Measurements from ENCODE around the gene CTAGE4. TPM values are rescaled to one million over a fixed set of nuclear protein-coding genes. Genes with fewer than 3 reads are reported as not detected.
"Not testable (repeated sequence)": the region's sequence is repeated elsewhere in the genome, so short reads cannot be mapped to it uniquely, and the experiment has no call there.

Gene CTAGE4
- polyA plus RNA-seq, 1 experiment = not detected

DNA sequence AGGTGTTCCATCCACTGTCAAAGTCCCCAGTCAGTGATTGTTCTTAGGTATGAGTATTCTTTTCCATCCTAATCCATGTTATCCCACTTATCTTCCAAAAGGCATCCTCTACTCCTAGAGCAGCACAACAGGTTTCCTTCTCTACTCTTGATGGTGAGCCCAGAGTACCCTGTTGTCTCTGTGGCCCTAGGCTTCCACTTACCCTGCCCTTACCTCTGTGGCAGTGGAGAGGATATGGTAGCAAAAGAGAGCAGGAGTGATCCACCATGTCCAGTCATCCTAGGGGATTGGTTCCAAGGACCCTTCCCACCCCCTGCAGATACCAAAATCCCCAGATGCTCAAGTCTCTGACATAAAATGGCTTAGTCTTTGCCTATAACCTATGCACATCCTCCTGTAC lies 33.9 kb downstream of the CTAGE4 start:
- H3K9me3 ChIP-seq (ENCODE audit: control insufficient read depth, insufficient read depth, low read length); H3K4me3 ChIP-seq (ENCODE audit: low read depth, low read length); CTCF ChIA-PET; DNase-seq (ENCODE audit: low read depth, low spot score); POLR2A ChIA-PET; H3K27ac ChIP-seq (ENCODE audit: low read depth, low read length); H3K27me3 ChIP-seq (ENCODE audit: control insufficient read depth, insufficient read depth, low read length): not testable (repeated sequence)

DNA sequence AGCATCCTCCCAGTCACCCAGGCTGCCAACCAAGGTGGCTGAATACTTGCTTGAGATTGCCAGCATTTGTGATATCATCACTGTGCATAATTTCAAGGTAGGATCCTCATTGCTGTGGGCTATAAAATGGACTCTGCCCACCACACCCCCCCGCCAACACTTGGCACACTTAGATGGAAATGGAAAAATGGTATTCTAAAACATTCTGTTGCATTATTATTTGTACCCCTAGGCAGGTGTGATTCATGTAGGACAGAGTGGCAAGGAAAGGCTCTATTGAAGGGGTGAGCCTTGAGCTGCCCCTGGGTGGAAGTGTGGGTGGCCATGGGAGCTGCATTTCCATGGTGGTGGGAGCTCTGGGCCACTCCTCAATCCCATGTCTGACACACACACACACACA lies 35.3 kb downstream of the CTAGE4 start:
- CTCF ChIA-PET; H3K9me3 ChIP-seq (ENCODE audit: control insufficient read depth, insufficient read depth, low read length); H3K4me3 ChIP-seq (ENCODE audit: low read depth, low read length); POLR2A ChIA-PET; H3K27me3 ChIP-seq (ENCODE audit: control insufficient read depth, insufficient read depth, low read length); H3K27ac ChIP-seq (ENCODE audit: low read depth, low read length); DNase-seq (ENCODE audit: low read depth, low spot score): not testable (repeated sequence)

DNA sequence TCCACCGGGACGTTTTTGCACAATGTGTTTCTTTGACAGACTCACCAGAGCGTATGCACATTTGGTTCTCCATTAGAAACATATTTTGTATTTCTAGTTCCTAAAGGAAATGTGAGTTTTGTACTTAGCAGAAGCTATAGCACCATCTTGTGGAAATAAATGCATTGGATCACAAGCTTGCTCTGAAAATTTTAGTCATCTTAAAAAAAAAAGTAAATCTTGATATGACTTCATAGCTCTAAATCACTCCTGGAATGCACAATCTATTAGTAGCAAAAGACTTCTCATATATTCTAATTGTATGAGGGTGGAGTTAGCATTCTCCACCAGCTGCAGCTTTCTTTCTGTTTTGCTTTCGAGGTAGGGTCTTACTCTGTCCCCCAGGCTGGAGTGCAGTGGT lies 35.9 kb downstream of the CTAGE4 start:
- H3K4me3 ChIP-seq (ENCODE audit: low read depth, low read length); DNase-seq (ENCODE audit: low read depth, low spot score); H3K9me3 ChIP-seq (ENCODE audit: control insufficient read depth, insufficient read depth, low read length); POLR2A ChIA-PET; H3K27me3 ChIP-seq (ENCODE audit: control insufficient read depth, insufficient read depth, low read length); H3K27ac ChIP-seq (ENCODE audit: low read depth, low read length); CTCF ChIA-PET: not testable (repeated sequence)

DNA sequence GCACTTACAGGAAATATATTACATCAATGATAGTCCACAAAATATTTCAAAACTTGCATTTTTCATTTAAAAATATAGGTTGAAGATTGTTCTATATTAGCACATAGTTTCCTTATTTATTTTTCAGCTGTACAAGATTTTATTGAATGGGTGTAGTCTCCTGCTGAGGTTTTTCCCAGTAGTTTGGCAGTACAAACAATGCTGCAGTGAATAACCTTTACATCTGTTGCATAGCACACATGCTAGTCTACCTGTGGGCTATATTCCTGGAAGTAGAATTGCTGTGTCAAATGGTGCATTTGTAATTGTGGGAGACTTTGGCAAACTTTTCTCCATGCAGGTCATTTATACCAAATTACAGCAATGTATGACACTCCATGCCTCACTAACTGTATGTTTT lies 37.3 kb downstream of the CTAGE4 start:
- DNase-seq (ENCODE audit: low read depth, low spot score); H3K27ac ChIP-seq (ENCODE audit: low read depth, low read length); H3K9me3 ChIP-seq (ENCODE audit: control insufficient read depth, insufficient read depth, low read length); CTCF ChIA-PET; POLR2A ChIA-PET; H3K4me3 ChIP-seq (ENCODE audit: low read depth, low read length); H3K27me3 ChIP-seq (ENCODE audit: control insufficient read depth, insufficient read depth, low read length): not testable (repeated sequence)

DNA sequence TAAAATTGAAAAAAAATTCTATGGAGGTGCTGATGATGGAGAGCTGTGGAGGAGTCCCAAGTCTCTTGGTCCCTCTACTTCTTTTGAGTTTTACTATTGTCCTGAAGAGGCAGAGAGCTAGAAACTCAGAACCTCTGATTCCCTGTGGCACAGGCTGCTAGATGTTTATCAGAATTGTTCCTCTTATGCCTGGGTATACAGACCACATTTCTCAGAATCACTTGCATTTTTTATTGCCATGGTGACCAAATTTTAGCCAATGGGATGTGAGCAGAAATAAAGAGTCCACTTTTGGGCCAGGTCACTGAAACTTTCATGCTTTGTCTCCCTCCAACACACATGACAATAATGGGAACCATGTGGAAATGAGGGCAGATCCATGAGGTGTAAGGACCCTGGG lies 40.4 kb downstream of the CTAGE4 start:
- H3K27ac ChIP-seq (ENCODE audit: low read depth, low read length); H3K4me3 ChIP-seq (ENCODE audit: low read depth, low read length); POLR2A ChIA-PET; H3K27me3 ChIP-seq (ENCODE audit: control insufficient read depth, insufficient read depth, low read length); H3K9me3 ChIP-seq (ENCODE audit: control insufficient read depth, insufficient read depth, low read length); CTCF ChIA-PET; DNase-seq (ENCODE audit: low read depth, low spot score): not testable (repeated sequence)

DNA sequence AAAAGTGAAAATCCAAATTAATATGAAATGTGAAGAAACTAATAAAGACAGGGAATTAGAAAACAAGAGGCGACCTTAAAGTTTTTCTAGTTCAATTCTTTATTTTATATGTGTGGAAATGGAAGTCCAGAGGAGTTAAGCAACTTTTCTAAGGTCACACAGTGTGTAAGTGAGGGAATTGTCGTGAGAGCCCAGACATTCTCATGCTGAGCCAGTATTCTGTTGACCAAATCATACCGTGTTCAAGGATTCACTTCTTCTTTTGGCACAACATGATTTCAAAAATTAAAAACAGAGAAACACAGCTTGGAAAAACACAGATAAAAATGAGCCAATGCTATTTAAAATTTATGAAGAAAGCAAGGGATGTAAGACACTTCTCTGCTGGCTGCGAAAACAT lies 43.6 kb downstream of the CTAGE4 start:
- H3K9me3 ChIP-seq (ENCODE audit: control insufficient read depth, insufficient read depth, low read length); H3K27ac ChIP-seq (ENCODE audit: low read depth, low read length); POLR2A ChIA-PET; H3K27me3 ChIP-seq (ENCODE audit: control insufficient read depth, insufficient read depth, low read length); CTCF ChIA-PET; H3K4me3 ChIP-seq (ENCODE audit: low read depth, low read length); DNase-seq (ENCODE audit: low read depth, low spot score): not testable (repeated sequence)

DNA sequence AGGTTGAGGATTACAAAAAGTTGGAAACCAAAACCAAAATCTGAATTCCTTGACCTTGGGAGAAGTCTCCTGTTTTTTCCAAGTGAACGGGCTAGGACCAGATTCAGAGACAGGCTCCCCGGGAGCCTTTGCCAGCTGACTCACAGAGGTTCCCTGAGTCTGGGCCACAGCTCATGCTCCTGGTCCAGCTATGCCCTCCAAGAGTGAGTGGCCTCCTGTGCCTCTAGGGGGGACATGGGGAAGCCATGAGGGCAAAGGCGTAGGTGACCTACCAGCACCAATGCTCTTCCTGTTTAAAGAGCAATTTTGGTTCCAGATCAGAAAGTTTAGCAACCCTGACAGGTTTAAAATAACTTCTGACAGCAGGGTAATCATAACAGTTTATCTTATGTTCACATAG lies 45.5 kb downstream of the CTAGE4 start:
- DNase-seq (ENCODE audit: low read depth, low spot score); H3K9me3 ChIP-seq (ENCODE audit: control insufficient read depth, insufficient read depth, low read length); CTCF ChIA-PET; POLR2A ChIA-PET; H3K27me3 ChIP-seq (ENCODE audit: control insufficient read depth, insufficient read depth, low read length); H3K4me3 ChIP-seq (ENCODE audit: low read depth, low read length); H3K27ac ChIP-seq (ENCODE audit: low read depth, low read length): not testable (repeated sequence)

DNA sequence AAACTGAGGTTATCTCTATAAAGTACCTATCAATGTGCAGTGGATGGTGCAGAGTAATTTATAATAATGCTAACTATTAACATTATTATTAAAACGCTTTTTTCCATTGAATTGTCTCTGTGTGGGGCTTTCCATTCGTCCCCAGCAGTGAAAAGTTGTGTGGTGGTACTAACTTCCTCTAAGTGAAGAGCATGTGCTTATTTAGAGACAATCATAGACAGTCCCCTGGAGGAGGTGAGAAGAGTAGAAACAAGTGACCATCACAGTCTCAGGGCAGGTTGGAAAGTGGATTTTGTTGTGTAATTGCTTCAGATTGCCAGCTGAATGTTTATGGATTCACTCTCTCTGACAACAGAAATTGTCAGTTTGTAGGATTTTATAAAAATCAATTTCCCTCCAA lies 47.8 kb downstream of the CTAGE4 start:
- H3K27me3 ChIP-seq (ENCODE audit: control insufficient read depth, insufficient read depth, low read length); DNase-seq (ENCODE audit: low read depth, low spot score); POLR2A ChIA-PET; H3K4me3 ChIP-seq (ENCODE audit: low read depth, low read length); H3K27ac ChIP-seq (ENCODE audit: low read depth, low read length); H3K9me3 ChIP-seq (ENCODE audit: control insufficient read depth, insufficient read depth, low read length); CTCF ChIA-PET: not testable (repeated sequence)

DNA sequence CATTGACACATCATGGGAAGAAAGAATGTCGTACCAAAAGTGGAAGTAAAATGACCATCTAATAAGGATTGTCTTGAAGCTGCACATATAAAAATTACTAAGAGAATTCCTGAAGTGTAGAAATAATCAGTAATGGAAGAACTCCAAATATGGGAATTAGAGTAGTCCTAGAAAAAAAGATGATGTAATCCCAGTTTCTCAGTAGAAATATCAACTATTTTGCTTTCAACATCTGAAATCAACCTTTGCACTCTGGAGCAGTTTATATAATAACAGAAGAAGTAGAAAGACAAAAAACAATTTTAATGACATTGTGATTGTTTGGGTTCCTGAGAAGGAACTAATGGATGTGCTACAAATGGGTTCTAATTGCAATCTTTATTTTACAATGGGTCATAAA lies 49.8 kb downstream of the CTAGE4 start:
- POLR2A ChIA-PET; H3K9me3 ChIP-seq (ENCODE audit: control insufficient read depth, insufficient read depth, low read length); H3K4me3 ChIP-seq (ENCODE audit: low read depth, low read length); DNase-seq (ENCODE audit: low read depth, low spot score); H3K27me3 ChIP-seq (ENCODE audit: control insufficient read depth, insufficient read depth, low read length); CTCF ChIA-PET; H3K27ac ChIP-seq (ENCODE audit: low read depth, low read length): not testable (repeated sequence)

Other genes starting within 250 kb of the CTAGE4 start
- not detected in 2 replicates for gene OR2F2, start 248.2 kb upstream of the CTAGE4 start, polyA plus RNA-seq (2011; rRNA removed)
- not detected in 2 replicates for gene OR2F1, start 228.6 kb upstream of the CTAGE4 start, polyA plus RNA-seq (2011; rRNA removed)
- gene OR6B1, start 183.1 kb upstream of the CTAGE4 start, polyA plus RNA-seq (2011; rRNA removed) = not detected in 2 replicates
- gene OR2A5, start 134.5 kb upstream of the CTAGE4 start, polyA plus RNA-seq (2011; rRNA removed) = not detected in 2 replicates
- gene OR2A25, start 113.7 kb upstream of the CTAGE4 start, polyA plus RNA-seq (2011; rRNA removed) = not detected in 2 replicates
- not detected in 2 replicates for gene OR2A12, start 97.2 kb upstream of the CTAGE4 start, polyA plus RNA-seq (2011; rRNA removed)
- gene OR2A2, start 73.9 kb upstream of the CTAGE4 start, polyA plus RNA-seq (2011; rRNA removed) = not detected in 2 replicates
- not detected in 2 replicates for gene OR2A14, start 60.3 kb upstream of the CTAGE4 start, polyA plus RNA-seq (2011; rRNA removed)
- 0.10 and 0.20 TPM in 2 replicates for gene ARHGEF35, start 12.4 kb downstream of the CTAGE4 start, polyA plus RNA-seq (2011; rRNA removed)
- not detected in 2 replicates for gene OR2A42, start 56.1 kb downstream of the CTAGE4 start, polyA plus RNA-seq (2011; rRNA removed)
- 0.06 TPM in 1 of 2 replicates, not detected in the other for gene OR2A7, start 81.3 kb downstream of the CTAGE4 start, polyA plus RNA-seq (2011; rRNA removed)
- gene CTAGE8, start 85.8 kb downstream of the CTAGE4 start, polyA plus RNA-seq (2011; rRNA removed) = 0.16 TPM in 1 of 2 replicates, not detected in the other
- gene OR2A1, start 129.0 kb downstream of the CTAGE4 start, polyA plus RNA-seq (2011; rRNA removed) = not detected in 2 replicates
- 0.47 and 0.79 TPM in 2 replicates for gene ARHGEF5, start 171.9 kb downstream of the CTAGE4 start, polyA plus RNA-seq (2011; rRNA removed)
- gene NOBOX, start 220.2 kb downstream of the CTAGE4 start, polyA plus RNA-seq (2011; rRNA removed) = not detected in 2 replicates

All from AG04450 (cell line).